Body of pancreas (tissue), 4 donors: ENCODE data around the gene KIAA1191. TPM values are rescaled to one million over a fixed set of nuclear protein-coding genes. Genes with fewer than 3 reads are reported as not detected.

Experiments
- ATAC-seq: fragments of 150-250 bp; one replicate; pipeline ENCODE4 v1.9.1; 2016
- DNase-seq, 4 donors: peaks; one replicate each; pipeline ENCODE4 v3.0.0-alpha.2; 2019
- H3K27ac ChIP-seq, 4 donors: fragments of 200-600 bp; sonication (generic); 1 replicate in 3 of 4; 2 replicates in 1 of 4; pipeline versions ENCODE4 v1.5.1 to v1.6.1; 2016 to 2019; ENCODE audit warnings: mild to moderate bottlenecking in 1 of 4, mixed read lengths in 1 of 4, moderate library complexity in 1 of 4
- H3K27me3 ChIP-seq, 2 donors: fragments of 200-600 bp; sonication (generic); one replicate each; pipeline ENCODE4 v1.6.0; 2016; ENCODE audit warnings: mild to moderate bottlenecking in 1 of 2
- H3K36me3 ChIP-seq, 2 donors: fragments of 200-600 bp; sonication (generic); replicated peaks in 1 of 2; 2 replicates each; pipeline ENCODE4 v1.5.1; 2016; ENCODE audit warnings: low read depth in 2 of 2; ENCODE audit not compliant: insufficient read depth in 1 of 2
- H3K4me1 ChIP-seq: fragments of 200-600 bp; sonication (generic); one replicate; pipeline ENCODE4 v1.6.0; 2016
- H3K4me3 ChIP-seq, 2 donors: fragments of 200-600 bp; sonication (generic); 1 replicate in 1 of 2; 2 replicates in 1 of 2; pipeline ENCODE4 v1.5.1; 2016 to 2019
- H3K9me3 ChIP-seq, 3 donors: fragments of 200-600 bp; sonication (generic); 1 replicate in 2 of 3; 2 replicates in 1 of 3; pipeline ENCODE4 v1.5.1; 2016
- POLR2A ChIP-seq, 3 donors: fragments of 450-650 bp; IDR thresholded peaks; one replicate each; pipeline ENCODE4 v1.6.1; 2016; ENCODE audit warnings: antibody characterized with exemption in 3 of 3, mild to moderate bottlenecking in 2 of 3
- WGBS, 2 donors: methylation state at CpG; one replicate each; pipeline ENCODE4 v1.1.5; 2017; 5-methylcytosine and 5-hydroxymethylcytosine counted together
- intact Hi-C: fragments of 100-400 bp; cut with DNase I; formaldehyde crosslinking; loops from one replicate; pipeline ENCODE4 v1.15.1; 2023
- total RNA-seq, 2 donors: library from RNA; depleted of rRNA; stranded (reverse); fragments of >200 nt; gene quantifications; one replicate each; pipeline ENCODE4 v1.1.0, GENCODE V29; 2016
- TF ChIP-seq, protein P1 (sequence below), 7 experiments: fragments of 450-650 bp in 4 of 7; fragments of 200-600 bp in 3 of 7; sonication (generic) in 3 of 7; IDR thresholded peaks; one replicate each; pipeline ENCODE4 v1.5.1; 2016 to 2019; ENCODE audit warnings: antibody characterized with exemption in 7 of 7

Gene KIAA1191
- total RNA-seq, 2 donors from 2014 or later = 56.0 to 110 TPM

- TF ChIP-seq POLR2A (IDR thresholded peaks at IDR 0.05) = no peak
- TF ChIP-seq, protein P1, sequence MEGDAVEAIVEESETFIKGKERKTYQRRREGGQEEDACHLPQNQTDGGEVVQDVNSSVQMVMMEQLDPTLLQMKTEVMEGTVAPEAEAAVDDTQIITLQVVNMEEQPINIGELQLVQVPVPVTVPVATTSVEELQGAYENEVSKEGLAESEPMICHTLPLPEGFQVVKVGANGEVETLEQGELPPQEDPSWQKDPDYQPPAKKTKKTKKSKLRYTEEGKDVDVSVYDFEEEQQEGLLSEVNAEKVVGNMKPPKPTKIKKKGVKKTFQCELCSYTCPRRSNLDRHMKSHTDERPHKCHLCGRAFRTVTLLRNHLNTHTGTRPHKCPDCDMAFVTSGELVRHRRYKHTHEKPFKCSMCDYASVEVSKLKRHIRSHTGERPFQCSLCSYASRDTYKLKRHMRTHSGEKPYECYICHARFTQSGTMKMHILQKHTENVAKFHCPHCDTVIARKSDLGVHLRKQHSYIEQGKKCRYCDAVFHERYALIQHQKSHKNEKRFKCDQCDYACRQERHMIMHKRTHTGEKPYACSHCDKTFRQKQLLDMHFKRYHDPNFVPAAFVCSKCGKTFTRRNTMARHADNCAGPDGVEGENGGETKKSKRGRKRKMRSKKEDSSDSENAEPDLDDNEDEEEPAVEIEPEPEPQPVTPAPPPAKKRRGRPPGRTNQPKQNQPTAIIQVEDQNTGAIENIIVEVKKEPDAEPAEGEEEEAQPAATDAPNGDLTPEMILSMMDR (IDR thresholded peaks at IDR 0.05) = no peak
- H3K4me3 ChIP-seq = no peak overlapping the region
- no peak overlapping the region for H3K27ac ChIP-seq
- ATAC-seq (peak; percentile 23), DNase-seq (no peak)
- intact Hi-C loops = no loop called here
- no peaks in the 10 kb centered on the region for H3K27me3 ChIP-seq
- no peaks in the 10 kb centered on the region for H3K9me3 ChIP-seq
- no peaks in the 10 kb centered on the region for H3K36me3 ChIP-seq
- 84 to 86% methylated on average over 14 to 17 of the region's 17 CpGs for WGBS, 2 donors
- H3K4me1 ChIP-seq = no peaks in the 10 kb centered on the region
Observed at GRCh38 chr5:176400382-176401156, 39.0 kb upstream of the KIAA1191 start.

GRCh38 chr5:176397736-176398420 lies 36.3 kb upstream of the KIAA1191 start:
- Histone ChIP-seq H3K27me3 (no peaks in the 10 kb centered on the region), H3K27ac (no peak overlapping the region), H3K36me3 (no peaks in the 10 kb centered on the region), H3K4me3 (no peak overlapping the region), H3K4me1 (no peaks in the 10 kb centered on the region), H3K9me3 (no peaks in the 10 kb centered on the region)
- intact Hi-C loops = no loop called here
- 92 to 93% methylated on average over 13 to 18 of the region's 18 CpGs for WGBS, 2 donors
- TF ChIP-seq, protein P1 (IDR thresholded peaks at IDR 0.05) = no peak
- TF ChIP-seq POLR2A (IDR thresholded peaks at IDR 0.05) = no peak
- DNase-seq (no peak), ATAC-seq (no peak)

- no peak for DNase-seq
- TF ChIP-seq POLR2A (IDR thresholded peaks at IDR 0.05) = no peak
- TF ChIP-seq, protein P1 (IDR thresholded peaks at IDR 0.05) = no peak
- Histone ChIP-seq H3K27me3 (no peaks in the 10 kb centered on the region), H3K27ac (no peak overlapping the region), H3K4me3 (no peak overlapping the region), H3K4me1 (no peaks in the 10 kb centered on the region), H3K36me3 (no peaks in the 10 kb centered on the region), H3K9me3 (no peaks in the 10 kb centered on the region)
- ATAC-seq = no peak
- 79 to 82% methylated on average over 6 of the region's 6 CpGs for WGBS, 2 donors
- intact Hi-C loops = no loop called here
Observed at GRCh38 chr5:176396330-176396729, 34.8 kb upstream of the KIAA1191 start.

- ATAC-seq (peak; percentile 11), DNase-seq (no peak)
- Histone ChIP-seq H3K4me3 (no peak overlapping the region), H3K9me3 (no peaks in the 10 kb centered on the region), H3K4me1 (peaks cover 5% of the 10 kb centered on the region), H3K27me3 (no peaks in the 10 kb centered on the region), H3K27ac (no peak overlapping the region), H3K36me3 (no peaks in the 10 kb centered on the region)
- no peak for TF ChIP-seq POLR2A (IDR thresholded peaks at IDR 0.05)
- TF ChIP-seq, protein P1 (IDR thresholded peaks at IDR 0.05) = no peak
- intact Hi-C loops = no loop called here
- WGBS, 2 donors = 76 to 81% methylated on average over 11 of the region's 11 CpGs
Observed at GRCh38 chr5:176394881-176395675, 33.5 kb upstream of the KIAA1191 start.
